ENCODE results near the gene ANTXR2. TPM values are rescaled to one million over a fixed set of nuclear protein-coding genes. Genes with fewer than 3 reads are reported as not detected.

Gene ANTXR2
- total and polyA plus RNA-seq, 11 donors = 7.0 to 76.7 (median 46.6) TPM

GRCh38 chr4:80101792-80102116, 28.7 kb upstream of the ANTXR2 start:
- ATAC-seq (no peak), DNase-seq (no peak)
- H3K36me3 ChIP-seq = no peaks in the 10 kb centered on the region
- H3K27me3 ChIP-seq = no peaks in the 10 kb centered on the region
- intact Hi-C loops (cut with DNase I) = no loop called here
- no peak overlapping the region for H3K4me3 ChIP-seq
- TF ChIP-seq POLR2A (IDR thresholded peaks at IDR 0.05) (no peak), CTCF (IDR thresholded peaks at IDR 0.05) (no peak)
- peaks cover 0 to 16% (median 6%) of the 10 kb centered on the region in 12 donors for H3K4me1 ChIP-seq
- H3K9me3 ChIP-seq = peaks cover 0 to 6% (median under 1%) of the 10 kb centered on the region in 12 donors
- no peak overlapping the region for H3K27ac ChIP-seq

- DNase-seq (no peak), ATAC-seq (no peak)
Measured at GRCh38 chr4:80101071-80101791, 28.2 kb upstream of the ANTXR2 start.

GRCh38 chr4:80099671-80100070, 26.6 kb upstream of the ANTXR2 start:
- ATAC-seq (no peak), DNase-seq (no peak)
- Histone ChIP-seq H3K4me1 (peaks cover 0 to 23% (median 6%) of the 10 kb centered on the region in 12 donors), H3K9me3 (no peaks in the 10 kb centered on the region), H3K36me3 (no peaks in the 10 kb centered on the region), H3K27ac (no peak overlapping the region), H3K27me3 (no peaks in the 10 kb centered on the region), H3K4me3 (no peak overlapping the region)
- intact Hi-C loops (cut with DNase I) = no loop called here
- TF ChIP-seq POLR2A (IDR thresholded peaks at IDR 0.05) = no peak
- no peak for TF ChIP-seq CTCF (IDR thresholded peaks at IDR 0.05)
- WGBS, 4 donors = 86 to 92% (median 90%) methylated on average over 1 of the region's 1 CpG

More at GRCh38 chr4:80101071-80101791, 28.2 kb upstream of the ANTXR2 start:
- WGBS, 4 donors = 82 to 87% (median 86%) methylated on average over 5 of the region's 5 CpGs
- Histone ChIP-seq H3K36me3 (no peaks in the 10 kb centered on the region), H3K27me3 (no peaks in the 10 kb centered on the region), H3K9me3 (peaks cover 0 to under 1% (median 0%) of the 10 kb centered on the region in 12 donors), H3K4me3 (no peak overlapping the region), H3K4me1 (peaks cover 0 to 21% (median 6%) of the 10 kb centered on the region in 12 donors), H3K27ac (no peak overlapping the region)
- TF ChIP-seq CTCF (IDR thresholded peaks at IDR 0.05) (no peak), POLR2A (IDR thresholded peaks at IDR 0.05) (no peak)
- intact Hi-C loops (cut with DNase I) = no loop called here

GRCh38 chr4:80098635-80099034, 25.6 kb upstream of the ANTXR2 start:
- peaks cover 0 to 23% (median 6%) of the 10 kb centered on the region in 12 donors for H3K4me1 ChIP-seq
- DNase-seq (no peak), ATAC-seq (no peak)
- WGBS, 4 donors = 61 to 85% (median 82%) methylated on average over 1 of the region's 1 CpG
- no peaks in the 10 kb centered on the region for H3K9me3 ChIP-seq
- TF ChIP-seq CTCF (IDR thresholded peaks at IDR 0.05) = no peak
- no peak for TF ChIP-seq POLR2A (IDR thresholded peaks at IDR 0.05)
- H3K36me3 ChIP-seq = no peaks in the 10 kb centered on the region
- no peak overlapping the region for H3K4me3 ChIP-seq
- H3K27ac ChIP-seq = no peak overlapping the region
- no peaks in the 10 kb centered on the region for H3K27me3 ChIP-seq
- intact Hi-C loops (cut with DNase I) = no loop called here

All from heart left ventricle (tissue), 16 donors.